Kidney (tissue), 14 donors: Measurements from ENCODE around the gene GRIA4. TPM values are rescaled to one million over a fixed set of nuclear protein-coding genes. Genes with fewer than 3 reads are reported as not detected.

Experiments used
- DNase-seq, 5 donors: peaks; one replicate each; pipeline ENCODE4 v3.0.0-alpha.2; 2013 to 2020
- FAIRE-seq: peaks from 2 replicates; lab custom pipeline; 2012; peaks lifted over from hg19 to GRCh38; lab: Jason Lieb, UNC
- H3K27ac ChIP-seq, 2 donors: one replicate each; pipeline ENCODE4 v1.7.0; 2013; ENCODE audit warnings: low read depth in 2 of 2, low read length in 2 of 2, inconsistent platforms in 1 of 2
- H3K27me3 ChIP-seq: one replicate; pipeline ENCODE4 v1.7.1; 2013; ENCODE audit warnings: low read length, inconsistent platforms; ENCODE audit not compliant: control insufficient read depth, insufficient read depth
- H3K36me3 ChIP-seq, 3 donors: one replicate each; pipeline versions ENCODE4 v1.7.0 to v1.7.1; 2013; ENCODE audit warnings: low read length in 3 of 3, control low read depth in 1 of 3, inconsistent platforms in 1 of 3; ENCODE audit not compliant: insufficient read depth in 3 of 3, control insufficient read depth in 2 of 3
- H3K4me1 ChIP-seq, 3 donors: one replicate each; pipeline versions ENCODE4 v1.7.0 to v1.7.1; 2013; ENCODE audit warnings: low read length in 3 of 3, inconsistent platforms in 1 of 3, low read depth in 1 of 3; ENCODE audit not compliant: control insufficient read depth in 2 of 3, insufficient read depth in 2 of 3
- H3K4me3 ChIP-seq, 3 donors: one replicate each; pipeline versions ENCODE4 v1.7.0 to v1.8.1; 2013; ENCODE audit warnings: low read length in 3 of 3, control low read depth in 1 of 3, inconsistent platforms in 1 of 3
- H3K9ac ChIP-seq, 3 donors: one replicate each; pipeline versions ENCODE4 v1.7.0 to v1.7.1; 2013; ENCODE audit warnings: low read length in 3 of 3, control low read depth in 1 of 3, inconsistent platforms in 1 of 3
- H3K9me3 ChIP-seq, 3 donors: one replicate each; pipeline versions ENCODE4 v1.7.0 to v1.7.1; 2013; ENCODE audit warnings: low read length in 3 of 3, control low read depth in 1 of 3, inconsistent platforms in 1 of 3; ENCODE audit not compliant: control insufficient read depth in 2 of 3, insufficient read depth in 1 of 3
- intact Hi-C: fragments of 100-400 bp; cut with DNase I; formaldehyde crosslinking; loops from one replicate; pipeline ENCODE4 v1.11.1; 2022
- polyA plus RNA-seq: library from polyadenylated mRNA; stranded (reverse); fragments of 350-450 nt; fragmentation: Illumina TruSeq; extraction: RNeasy Lipid Tissue Mini Kit (QIAGEN cat#74804); gene quantifications from one replicate; pipeline ENCODE4 v1.2.3, GENCODE V29; 2014; ENCODE audit warnings: low read depth, low replicate concordance; ENCODE audit not compliant: insufficient read depth
- total RNA-seq: library from RNA; stranded (reverse); fragmentation: NEBNext Ultra II Directional; extraction: Animal tissue kit (Norgen Biotek cat#: 25700); gene quantifications from one replicate; pipeline ENCODE4 v1.2.1, GENCODE V29; 2021
- TF ChIP-seq, protein P1 (sequence below): IDR thresholded peaks from 3 replicates; pipeline ENCODE4 v1.5.1; 2012; ENCODE audit warnings: mild to moderate bottlenecking, moderate library complexity, borderline replicate concordance; ENCODE audit not compliant: insufficient read depth; ENCODE audit errors: extremely low read depth
- donor health status: control.
- donor health status: control.
- donor health status: control.
- donor health status: control.
- donor health status: control.
- donor health status: DM: yes; HTN: yes; CAD: no.
- donor health status: Normal renal cell carcinoma (clear cell type).

The GRIA4 gene
- total and polyA plus RNA-seq, 2 donors from 2014 or later, result 0.45 TPM; not detected in 1

GRCh38 chr11:105937331-105937730, 327.5 kb downstream of the GRIA4 start:
- FAIRE-seq (peak; percentile 6), DNase-seq (no peak)
- Histone ChIP-seq H3K36me3 (no peaks in the 10 kb centered on the region), H3K4me3 (no peak overlapping the region), H3K27ac (no peak overlapping the region), H3K4me1 (peaks cover 0 to 5% (median 2%) of the 10 kb centered on the region in 3 donors), H3K9me3 (no peaks in the 10 kb centered on the region), H3K9ac (no peak overlapping the region), H3K27me3 (no peaks in the 10 kb centered on the region)
- TF ChIP-seq, protein P1, sequence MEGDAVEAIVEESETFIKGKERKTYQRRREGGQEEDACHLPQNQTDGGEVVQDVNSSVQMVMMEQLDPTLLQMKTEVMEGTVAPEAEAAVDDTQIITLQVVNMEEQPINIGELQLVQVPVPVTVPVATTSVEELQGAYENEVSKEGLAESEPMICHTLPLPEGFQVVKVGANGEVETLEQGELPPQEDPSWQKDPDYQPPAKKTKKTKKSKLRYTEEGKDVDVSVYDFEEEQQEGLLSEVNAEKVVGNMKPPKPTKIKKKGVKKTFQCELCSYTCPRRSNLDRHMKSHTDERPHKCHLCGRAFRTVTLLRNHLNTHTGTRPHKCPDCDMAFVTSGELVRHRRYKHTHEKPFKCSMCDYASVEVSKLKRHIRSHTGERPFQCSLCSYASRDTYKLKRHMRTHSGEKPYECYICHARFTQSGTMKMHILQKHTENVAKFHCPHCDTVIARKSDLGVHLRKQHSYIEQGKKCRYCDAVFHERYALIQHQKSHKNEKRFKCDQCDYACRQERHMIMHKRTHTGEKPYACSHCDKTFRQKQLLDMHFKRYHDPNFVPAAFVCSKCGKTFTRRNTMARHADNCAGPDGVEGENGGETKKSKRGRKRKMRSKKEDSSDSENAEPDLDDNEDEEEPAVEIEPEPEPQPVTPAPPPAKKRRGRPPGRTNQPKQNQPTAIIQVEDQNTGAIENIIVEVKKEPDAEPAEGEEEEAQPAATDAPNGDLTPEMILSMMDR, result no peak
- intact Hi-C loops, result no loop called here

- no peak for FAIRE-seq
- no peak overlapping the region for H3K9ac ChIP-seq
- H3K9me3 ChIP-seq, result no peaks in the 10 kb centered on the region
- no peaks in the 10 kb centered on the region for H3K27me3 ChIP-seq
- no peak overlapping the region for H3K4me3 ChIP-seq
- peaks cover 0 to 5% (median 2%) of the 10 kb centered on the region in 3 donors for H3K4me1 ChIP-seq
- H3K27ac ChIP-seq, result no peak overlapping the region
- H3K36me3 ChIP-seq, result no peaks in the 10 kb centered on the region
- intact Hi-C loops, result no loop called here
- TF ChIP-seq, protein P1, result no peak
- no peak for DNase-seq
Observed at GRCh38 chr11:105937738-105938137, 327.9 kb downstream of the GRIA4 start.

DNA sequence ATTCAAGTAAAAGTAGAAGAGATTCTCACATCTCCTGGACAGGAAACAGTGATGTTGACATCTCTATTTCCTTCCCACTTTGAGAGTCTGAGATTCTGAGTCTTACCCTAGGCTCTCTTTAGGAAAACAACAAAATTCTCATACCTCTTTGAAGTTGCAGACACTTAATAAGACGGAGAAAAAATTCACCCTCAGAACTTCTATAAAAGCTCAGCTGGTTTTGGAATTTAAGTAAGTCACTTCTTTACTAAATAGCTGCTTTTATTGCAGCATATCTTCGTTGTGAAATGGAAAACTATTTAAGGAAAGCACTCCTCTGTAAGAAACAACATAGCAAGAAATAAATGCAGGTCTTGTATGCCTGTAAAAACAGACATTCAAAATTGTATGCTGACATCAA, 333.0 kb downstream of the GRIA4 start:
- H3K27me3 ChIP-seq, result no peaks in the 10 kb centered on the region
- TF ChIP-seq, protein P1, result no peak

More for the DNA sequence above, 333.0 kb downstream of the GRIA4 start:
- H3K4me3 ChIP-seq, result no peak overlapping the region
- H3K36me3 ChIP-seq, result no peaks in the 10 kb centered on the region
- H3K9ac ChIP-seq, result no peak overlapping the region
- no peak overlapping the region for H3K27ac ChIP-seq
- no peaks in the 10 kb centered on the region for H3K4me1 ChIP-seq
- intact Hi-C loops, result no loop called here
- FAIRE-seq (no peak), DNase-seq (no peak)
- no peaks in the 10 kb centered on the region for H3K9me3 ChIP-seq
